Vagina (tissue), 2 donors: ENCODE measurements around the gene C5orf15.

ENCODE experiments used
- CTCF ChIP-seq, 3 experiments: fragments of 450-650 bp in 2 of 3; fragments of 200-600 bp in 1 of 3; sonication (generic) in 1 of 3; IDR thresholded peaks; one replicate each; pipeline ENCODE4 v1.5.1; 2017 to 2019; ENCODE audit warnings: antibody characterized with exemption in 3 of 3, mild to moderate bottlenecking in 2 of 3, moderate library complexity in 2 of 3
- POLR2A ChIP-seq, 2 donors: fragments of 450-650 bp; IDR thresholded peaks; one replicate each; pipeline ENCODE4 v1.6.1; 2017; ENCODE audit warnings: antibody characterized with exemption in 2 of 2, mild to moderate bottlenecking in 2 of 2, moderate library complexity in 2 of 2

- TF ChIP-seq CTCF (IDR thresholded peaks at IDR 0.05) (no peak), POLR2A (IDR thresholded peaks at IDR 0.05) (no peak)
Observed at GRCh38 chr5:133930813-133931090, 37.7 kb downstream of the C5orf15 start.
